ENCODE results near the gene C1orf94. TPM values are rescaled to one million over a fixed set of nuclear protein-coding genes. Genes with fewer than 3 reads are reported as not detected.

The C1orf94 gene
- total RNA-seq, 3 donors from 2014 or later, result not detected

DNA sequence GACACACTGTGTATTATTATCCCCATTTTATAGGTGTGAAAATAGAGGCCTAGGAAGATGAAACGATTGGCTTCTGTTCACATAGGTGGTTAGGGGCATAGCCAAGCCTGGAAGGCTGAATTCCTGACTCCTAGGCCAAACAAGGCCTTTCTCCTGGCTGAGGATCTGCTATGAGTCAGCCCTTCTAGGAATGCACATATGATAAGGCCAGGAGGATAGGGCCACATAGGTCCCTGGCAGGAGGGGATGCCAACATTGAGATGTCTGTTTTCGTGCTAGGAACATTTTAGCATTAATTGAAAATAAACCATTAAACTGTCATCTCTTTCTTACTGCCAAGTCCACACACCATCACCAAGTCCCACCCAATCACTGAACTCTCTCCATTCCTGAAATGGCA is 20.8 kb upstream of the C1orf94 start:
- intact Hi-C loops (cut with DNase I; ENCODE audit: low total_unique reads), result no loop called here
- Histone ChIP-seq H3K4me1 (no peaks in the 10 kb centered on the region), H3K9me3 (no peaks in the 10 kb centered on the region), H3K27ac (no peak overlapping the region), H3K4me3 (no peak overlapping the region), H3K36me3 (no peaks in the 10 kb centered on the region), H3K27me3 (no peaks in the 10 kb centered on the region)
- DNase-seq (ENCODE audit: low spot score in 2 of 2), result no peak
- TF ChIP-seq POLR2AphosphoS5 (IDR thresholded peaks at IDR 0.05) (no peak), POLR2A (IDR thresholded peaks at IDR 0.05) (no peak)
- TF ChIP-seq, protein P1, sequence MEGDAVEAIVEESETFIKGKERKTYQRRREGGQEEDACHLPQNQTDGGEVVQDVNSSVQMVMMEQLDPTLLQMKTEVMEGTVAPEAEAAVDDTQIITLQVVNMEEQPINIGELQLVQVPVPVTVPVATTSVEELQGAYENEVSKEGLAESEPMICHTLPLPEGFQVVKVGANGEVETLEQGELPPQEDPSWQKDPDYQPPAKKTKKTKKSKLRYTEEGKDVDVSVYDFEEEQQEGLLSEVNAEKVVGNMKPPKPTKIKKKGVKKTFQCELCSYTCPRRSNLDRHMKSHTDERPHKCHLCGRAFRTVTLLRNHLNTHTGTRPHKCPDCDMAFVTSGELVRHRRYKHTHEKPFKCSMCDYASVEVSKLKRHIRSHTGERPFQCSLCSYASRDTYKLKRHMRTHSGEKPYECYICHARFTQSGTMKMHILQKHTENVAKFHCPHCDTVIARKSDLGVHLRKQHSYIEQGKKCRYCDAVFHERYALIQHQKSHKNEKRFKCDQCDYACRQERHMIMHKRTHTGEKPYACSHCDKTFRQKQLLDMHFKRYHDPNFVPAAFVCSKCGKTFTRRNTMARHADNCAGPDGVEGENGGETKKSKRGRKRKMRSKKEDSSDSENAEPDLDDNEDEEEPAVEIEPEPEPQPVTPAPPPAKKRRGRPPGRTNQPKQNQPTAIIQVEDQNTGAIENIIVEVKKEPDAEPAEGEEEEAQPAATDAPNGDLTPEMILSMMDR (IDR thresholded peaks at IDR 0.05), result no peak

DNA sequence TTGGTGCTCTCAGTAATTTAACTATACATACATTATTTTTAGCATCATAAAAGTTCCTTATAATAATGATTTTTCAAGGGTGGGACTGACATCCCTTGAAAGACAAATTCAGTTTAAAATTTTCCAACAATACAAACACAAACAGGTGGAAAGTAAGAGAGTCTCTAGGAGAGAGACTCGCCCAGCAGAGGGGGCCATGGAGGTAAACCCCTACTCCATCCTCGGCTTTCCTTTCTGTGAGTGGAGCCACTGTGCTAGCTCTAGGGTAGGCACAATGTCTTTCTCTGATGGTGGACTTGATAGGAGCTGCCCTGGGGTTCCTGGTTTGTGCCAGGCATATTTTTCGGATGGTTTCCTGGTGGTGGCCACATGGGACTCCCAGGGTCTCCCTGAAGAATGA is 20.0 kb upstream of the C1orf94 start:
- H3K4me3 ChIP-seq, result no peak overlapping the region
- H3K4me1 ChIP-seq, result no peaks in the 10 kb centered on the region
- no peaks in the 10 kb centered on the region for H3K27me3 ChIP-seq
- TF ChIP-seq POLR2AphosphoS5 (IDR thresholded peaks at IDR 0.05), result no peak
- no peak for TF ChIP-seq POLR2A (IDR thresholded peaks at IDR 0.05)
- TF ChIP-seq, protein P1 (IDR thresholded peaks at IDR 0.05), result no peak
- DNase-seq (ENCODE audit: low spot score in 2 of 2), result no peak
- H3K36me3 ChIP-seq, result no peaks in the 10 kb centered on the region
- H3K27ac ChIP-seq, result no peak overlapping the region
- no peaks in the 10 kb centered on the region for H3K9me3 ChIP-seq
- intact Hi-C loops (cut with DNase I; ENCODE audit: low total_unique reads), result no loop called here

- DNase-seq (ENCODE audit: low spot score in 2 of 2), result no peak
- intact Hi-C loops (cut with DNase I; ENCODE audit: low total_unique reads), result no loop called here
- Histone ChIP-seq H3K36me3 (no peaks in the 10 kb centered on the region), H3K4me3 (peak overlapping the region; percentile 43 to 66 (median 46)), H3K4me1 (peaks cover 8% of the 10 kb centered on the region in 2 donors), H3K27ac (no peak overlapping the region), H3K9me3 (no peaks in the 10 kb centered on the region), H3K27me3 (peaks cover 0 to 52% of the 10 kb centered on the region in 2 donors)
- no peak for TF ChIP-seq POLR2A (IDR thresholded peaks at IDR 0.05)
- TF ChIP-seq POLR2AphosphoS5 (IDR thresholded peaks at IDR 0.05), result no peak
- TF ChIP-seq, protein P1 (IDR thresholded peaks at IDR 0.05), result peak in 2 of 3 donors; percentile 36 to 43
These were observed 13.6 kb upstream of the C1orf94 start for GRCh38 chr1:34162852-34163766.

- peaks cover 8% of the 10 kb centered on the region in 2 donors for H3K4me1 ChIP-seq
- TF ChIP-seq POLR2A (IDR thresholded peaks at IDR 0.05) (no peak), POLR2AphosphoS5 (IDR thresholded peaks at IDR 0.05) (no peak)
- TF ChIP-seq, protein P1 (IDR thresholded peaks at IDR 0.05), result no peak
- peaks cover 0 to 54% of the 10 kb centered on the region in 2 donors for H3K27me3 ChIP-seq
- DNase-seq (ENCODE audit: low spot score in 2 of 2), result no peak
- intact Hi-C loops (cut with DNase I; ENCODE audit: low total_unique reads), result no loop called here
- peak overlapping the region; percentile 43 to 66 (median 46) for H3K4me3 ChIP-seq
- no peak overlapping the region for H3K27ac ChIP-seq
- H3K36me3 ChIP-seq, result no peaks in the 10 kb centered on the region
- no peaks in the 10 kb centered on the region for H3K9me3 ChIP-seq
These were observed 12.6 kb upstream of the C1orf94 start for GRCh38 chr1:34163792-34164731.
